GM23338 (cell line): ENCODE results near the gene TOR1B.

Experiments used
- CTCF ChIP-seq, 2 experiments: fragments of 200-600 bp in 1 of 2; sonication (generic) in 1 of 2; conservative IDR thresholded peaks; 2 replicates each; pipeline versions ENCODE4 v1.5.1 to v1.6.1; 2016 to 2017; ENCODE audit warnings: antibody characterized with exemption in 2 of 2, low read depth in 2 of 2, mild to moderate bottlenecking in 2 of 2, moderate library complexity in 1 of 2
- EZH2 ChIP-seq: fragments of 200-600 bp; sonication (generic); IDR thresholded peaks from one replicate; pipeline ENCODE4 v1.8.0; 2017; ENCODE audit warnings: antibody characterized with exemption, mild to moderate bottlenecking, low read depth; ENCODE audit not compliant: unreplicated experiment
- POLR2AphosphoS5 ChIP-seq: IDR thresholded peaks from 2 replicates; pipeline ENCODE4 v1.6.1; 2016; ENCODE audit warnings: antibody characterized with exemption, low read depth
- TF ChIP-seq, protein P1 (sequence below): IDR thresholded peaks from one replicate; pipeline ENCODE4 v1.6.1; 2018; ENCODE audit warnings: antibody characterized with exemption; ENCODE audit not compliant: unreplicated experiment

GRCh38 chr9:129779560-129780190 lies 23.3 kb upstream of the TOR1B start:
- TF ChIP-seq CTCF (conservative IDR thresholded peaks at IDR 0.05; ENCODE audit: low read depth in 2 of 2) (no peak), POLR2AphosphoS5 (no peak), EZH2 (no peak)
- TF ChIP-seq, protein P1, sequence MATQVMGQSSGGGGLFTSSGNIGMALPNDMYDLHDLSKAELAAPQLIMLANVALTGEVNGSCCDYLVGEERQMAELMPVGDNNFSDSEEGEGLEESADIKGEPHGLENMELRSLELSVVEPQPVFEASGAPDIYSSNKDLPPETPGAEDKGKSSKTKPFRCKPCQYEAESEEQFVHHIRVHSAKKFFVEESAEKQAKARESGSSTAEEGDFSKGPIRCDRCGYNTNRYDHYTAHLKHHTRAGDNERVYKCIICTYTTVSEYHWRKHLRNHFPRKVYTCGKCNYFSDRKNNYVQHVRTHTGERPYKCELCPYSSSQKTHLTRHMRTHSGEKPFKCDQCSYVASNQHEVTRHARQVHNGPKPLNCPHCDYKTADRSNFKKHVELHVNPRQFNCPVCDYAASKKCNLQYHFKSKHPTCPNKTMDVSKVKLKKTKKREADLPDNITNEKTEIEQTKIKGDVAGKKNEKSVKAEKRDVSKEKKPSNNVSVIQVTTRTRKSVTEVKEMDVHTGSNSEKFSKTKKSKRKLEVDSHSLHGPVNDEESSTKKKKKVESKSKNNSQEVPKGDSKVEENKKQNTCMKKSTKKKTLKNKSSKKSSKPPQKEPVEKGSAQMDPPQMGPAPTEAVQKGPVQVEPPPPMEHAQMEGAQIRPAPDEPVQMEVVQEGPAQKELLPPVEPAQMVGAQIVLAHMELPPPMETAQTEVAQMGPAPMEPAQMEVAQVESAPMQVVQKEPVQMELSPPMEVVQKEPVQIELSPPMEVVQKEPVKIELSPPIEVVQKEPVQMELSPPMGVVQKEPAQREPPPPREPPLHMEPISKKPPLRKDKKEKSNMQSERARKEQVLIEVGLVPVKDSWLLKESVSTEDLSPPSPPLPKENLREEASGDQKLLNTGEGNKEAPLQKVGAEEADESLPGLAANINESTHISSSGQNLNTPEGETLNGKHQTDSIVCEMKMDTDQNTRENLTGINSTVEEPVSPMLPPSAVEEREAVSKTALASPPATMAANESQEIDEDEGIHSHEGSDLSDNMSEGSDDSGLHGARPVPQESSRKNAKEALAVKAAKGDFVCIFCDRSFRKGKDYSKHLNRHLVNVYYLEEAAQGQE: no peak
